Trophoblast cell (in vitro differentiated cells and primary cell): ENCODE measurements around the gene HNF1B.

Experiments used
- DNase-seq, 2 donors: peaks; one replicate each; pipeline ENCODE4 v3.0.0-alpha.2; 2016
- H2AFZ ChIP-seq: 2 replicates; pipeline ENCODE4 v1.6.1; 2013; ENCODE audit warnings: low read length, moderate library complexity, mild to moderate bottlenecking; ENCODE audit not compliant: insufficient read depth, poor library complexity
- H2AK5ac ChIP-seq: 2 replicates; pipeline ENCODE4 v1.6.1; 2013; ENCODE audit warnings: mild to moderate bottlenecking, low read length
- H2BK120ac ChIP-seq: 2 replicates; pipeline ENCODE4 v1.6.1; 2013; ENCODE audit warnings: low read length, mild to moderate bottlenecking, moderate library complexity; ENCODE audit not compliant: insufficient read depth, poor library complexity
- H2BK12ac ChIP-seq: 2 replicates; pipeline ENCODE4 v1.6.1; 2013; ENCODE audit warnings: mild to moderate bottlenecking, low read length, moderate library complexity
- H2BK5ac ChIP-seq: 2 replicates; pipeline ENCODE4 v1.6.1; 2013; ENCODE audit warnings: low read length, low read depth, moderate library complexity, mild to moderate bottlenecking; ENCODE audit not compliant: poor library complexity
- H3K14ac ChIP-seq: 2 replicates; pipeline ENCODE4 v1.6.1; 2013; ENCODE audit warnings: mild to moderate bottlenecking, low read length
- H3K18ac ChIP-seq: 2 replicates; pipeline ENCODE4 v1.6.1; 2013; ENCODE audit warnings: mild to moderate bottlenecking, low read length
- H3K23ac ChIP-seq: 2 replicates; pipeline ENCODE4 v1.6.1; 2013; ENCODE audit warnings: low read length
- H3K27ac ChIP-seq: 2 replicates; pipeline ENCODE4 v1.5.1; 2013; ENCODE audit warnings: low read depth, mild to moderate bottlenecking, inconsistent platforms, low read length, moderate library complexity
- H3K27me3 ChIP-seq: 2 replicates; pipeline ENCODE4 v1.6.1; 2013; ENCODE audit warnings: inconsistent platforms, mild to moderate bottlenecking, low read length, moderate library complexity; ENCODE audit not compliant: insufficient read depth
- H3K36me3 ChIP-seq, 2 experiments: 1 replicate in 1 of 2; 2 replicates in 1 of 2; pipeline ENCODE4 v1.6.1; 2013; ENCODE audit warnings: low read length in 2 of 2, mild to moderate bottlenecking in 2 of 2, moderate library complexity in 1 of 2; ENCODE audit not compliant: insufficient read depth in 2 of 2, control insufficient read depth in 1 of 2
- H3K4ac ChIP-seq: 2 replicates; pipeline ENCODE4 v1.6.1; 2013; ENCODE audit warnings: low read depth, mild to moderate bottlenecking, low read length, moderate library complexity
- H3K4me1 ChIP-seq, 2 experiments: 1 replicate in 1 of 2; 2 replicates in 1 of 2; pipeline ENCODE4 v1.6.1; 2013; ENCODE audit warnings: low read length in 2 of 2, mild to moderate bottlenecking in 2 of 2, moderate library complexity in 1 of 2; ENCODE audit not compliant: insufficient read depth in 2 of 2, control insufficient read depth in 1 of 2
- H3K4me2 ChIP-seq: 2 replicates; pipeline ENCODE4 v1.6.1; 2013; ENCODE audit warnings: inconsistent platforms, mild to moderate bottlenecking, low read length, moderate library complexity
- H3K4me3 ChIP-seq: 2 replicates; pipeline ENCODE4 v1.5.1; 2013; ENCODE audit warnings: mild to moderate bottlenecking, low read depth, low read length, inconsistent platforms
- H3K79me1 ChIP-seq: one replicate; pipeline ENCODE4 v1.6.1; 2013; ENCODE audit warnings: low read length
- H3K79me2 ChIP-seq: 2 replicates; pipeline ENCODE4 v1.6.1; 2013; ENCODE audit warnings: low read length, mild to moderate bottlenecking; ENCODE audit not compliant: control insufficient read depth, insufficient read depth, poor library complexity
- H3K9ac ChIP-seq: 2 replicates; pipeline ENCODE4 v1.6.1; 2013; ENCODE audit warnings: mild to moderate bottlenecking, low read length
- H3K9me3 ChIP-seq: 2 replicates; pipeline ENCODE4 v1.6.1; 2013; ENCODE audit warnings: low read depth, mild to moderate bottlenecking, control low read depth, inconsistent platforms, low read length; ENCODE audit not compliant: insufficient read depth
- H4K12ac ChIP-seq: 2 replicates; pipeline ENCODE4 v1.6.1; 2013; ENCODE audit warnings: low read depth, mild to moderate bottlenecking, low read length, moderate library complexity
- H4K8ac ChIP-seq: 2 replicates; pipeline ENCODE4 v1.6.1; 2013; ENCODE audit warnings: low read depth, mild to moderate bottlenecking, low read length, moderate library complexity
- H4K91ac ChIP-seq: one replicate; pipeline ENCODE4 v1.6.1; 2013; ENCODE audit warnings: low read depth, mild to moderate bottlenecking, low read length, moderate library complexity
- WGBS: extraction: QIAGEN DNeasy Blood & Tissue Kit; methylation state at CpG from one replicate; pipeline ENCODE4 v1.1.7; 2013; ENCODE audit warnings: missing lambda C conversion rate; ENCODE audit not compliant: insufficient read length, insufficient coverage; ENCODE audit errors: extremely low coverage; 5-methylcytosine and 5-hydroxymethylcytosine counted together

The HNF1B gene

GRCh38 chr17:37741341-37742115 lies 3.3 kb downstream of the HNF1B start:
- DNase-seq, result peak in 1 of 2 donors; percentile 71
- no peak overlapping the region for H2AK5ac ChIP-seq
- peaks cover 9 to 18% of the 10 kb centered on the region in 2 experiments for H3K4me1 ChIP-seq
- H3K27me3 ChIP-seq, result peaks cover 58% of the 10 kb centered on the region
- H3K14ac ChIP-seq, result no peak overlapping the region
- H4K12ac ChIP-seq, result no peak overlapping the region
- no peaks in the 10 kb centered on the region for H3K36me3 ChIP-seq
- no peak overlapping the region for H2BK5ac ChIP-seq
- no peak overlapping the region for H2AFZ ChIP-seq
- H3K4me2 ChIP-seq, result peak overlapping the region; percentile 35
- H3K4ac ChIP-seq, result no peak overlapping the region
- no peak overlapping the region for H3K4me3 ChIP-seq
- no peak overlapping the region for H4K91ac ChIP-seq
- no peak overlapping the region for H4K8ac ChIP-seq
- no peak overlapping the region for H3K18ac ChIP-seq
- H3K23ac ChIP-seq, result no peak overlapping the region
- H2BK120ac ChIP-seq, result no peak overlapping the region
- H3K79me2 ChIP-seq, result no peaks in the 10 kb centered on the region
- H3K9me3 ChIP-seq, result no peaks in the 10 kb centered on the region
- H2BK12ac ChIP-seq, result no peak overlapping the region
- H3K27ac ChIP-seq, result no peak overlapping the region
- WGBS, result no CpG with 5 or more reads among the region's 22 CpGs
- no peaks in the 10 kb centered on the region for H3K79me1 ChIP-seq
- H3K9ac ChIP-seq, result no peak overlapping the region

- Histone ChIP-seq H4K91ac (no peak overlapping the region), H3K4ac (no peak overlapping the region), H3K27ac (no peak overlapping the region), H3K36me3 (no peaks in the 10 kb centered on the region), H3K4me2 (no peak overlapping the region), H3K27me3 (peaks cover 52% of the 10 kb centered on the region), H3K9me3 (no peaks in the 10 kb centered on the region), H3K4me3 (no peak overlapping the region), H3K18ac (no peak overlapping the region), H3K4me1 (peaks cover 9 to 18% of the 10 kb centered on the region in 2 experiments), H4K8ac (no peak overlapping the region), H2BK5ac (no peak overlapping the region), H3K9ac (no peak overlapping the region), H3K79me1 (no peaks in the 10 kb centered on the region), H2BK12ac (no peak overlapping the region), H2AK5ac (no peak overlapping the region), H2AFZ (no peak overlapping the region), H3K14ac (no peak overlapping the region), H3K23ac (no peak overlapping the region), H2BK120ac (no peak overlapping the region), H4K12ac (no peak overlapping the region), H3K79me2 (no peaks in the 10 kb centered on the region)
- no peak for DNase-seq
- WGBS, result no CpG with 5 or more reads among the region's 4 CpGs
Measured at GRCh38 chr17:37740915-37741314, 3.9 kb downstream of the HNF1B start.

GRCh38 chr17:37737971-37738370 lies 6.9 kb downstream of the HNF1B start:
- peaks cover 23% of the 10 kb centered on the region for H3K27me3 ChIP-seq
- no peak overlapping the region for H2AFZ ChIP-seq
- no peak overlapping the region for H3K18ac ChIP-seq
- no peak overlapping the region for H3K4ac ChIP-seq
- no peak overlapping the region for H4K8ac ChIP-seq
- H3K4me1 ChIP-seq, result peaks cover 0 to 5% of the 10 kb centered on the region in 2 experiments
- no peak overlapping the region for H2BK120ac ChIP-seq
- H3K4me2 ChIP-seq, result no peak overlapping the region
- H4K91ac ChIP-seq, result no peak overlapping the region
- no peaks in the 10 kb centered on the region for H3K9me3 ChIP-seq
- no peak overlapping the region for H4K12ac ChIP-seq
- H3K79me1 ChIP-seq, result no peaks in the 10 kb centered on the region
- H3K23ac ChIP-seq, result no peak overlapping the region
- H3K79me2 ChIP-seq, result no peaks in the 10 kb centered on the region
- no peak overlapping the region for H2BK5ac ChIP-seq
- no peak overlapping the region for H2AK5ac ChIP-seq
- WGBS, result no CpG with 5 or more reads among the region's 2 CpGs
- H3K36me3 ChIP-seq, result no peaks in the 10 kb centered on the region
- no peak overlapping the region for H3K27ac ChIP-seq
- no peak for DNase-seq
- no peak overlapping the region for H3K14ac ChIP-seq
- H3K9ac ChIP-seq, result no peak overlapping the region
- no peak overlapping the region for H3K4me3 ChIP-seq
- H2BK12ac ChIP-seq, result no peak overlapping the region

GRCh38 chr17:37737081-37737480 lies 7.8 kb downstream of the HNF1B start:
- no peak overlapping the region for H3K23ac ChIP-seq
- H3K4me1 ChIP-seq, result peaks cover 0 to 3% of the 10 kb centered on the region in 2 experiments
- no CpG with 5 or more reads among the region's 1 CpG for WGBS
- no peaks in the 10 kb centered on the region for H3K79me1 ChIP-seq
- H3K18ac ChIP-seq, result no peak overlapping the region
- no peak for DNase-seq
- H3K14ac ChIP-seq, result no peak overlapping the region
- H2BK12ac ChIP-seq, result no peak overlapping the region
- no peak overlapping the region for H4K12ac ChIP-seq
- no peak overlapping the region for H2AFZ ChIP-seq
- no peaks in the 10 kb centered on the region for H3K79me2 ChIP-seq
- no peak overlapping the region for H2BK5ac ChIP-seq
- H3K9me3 ChIP-seq, result no peaks in the 10 kb centered on the region
- H3K4me3 ChIP-seq, result no peak overlapping the region
- no peak overlapping the region for H2AK5ac ChIP-seq
- H3K4me2 ChIP-seq, result no peak overlapping the region
- no peak overlapping the region for H4K8ac ChIP-seq
- peaks cover 15% of the 10 kb centered on the region for H3K27me3 ChIP-seq
- H2BK120ac ChIP-seq, result no peak overlapping the region
- H3K9ac ChIP-seq, result no peak overlapping the region
- no peak overlapping the region for H4K91ac ChIP-seq
- H3K4ac ChIP-seq, result no peak overlapping the region
- H3K27ac ChIP-seq, result no peak overlapping the region
- H3K36me3 ChIP-seq, result no peaks in the 10 kb centered on the region
